IPS-18c (cell line): ENCODE measurements around the gene DCAF16.

Experiments
- H3K4me3 ChIP-seq: 2 replicates; pipeline ENCODE4 v1.7.0; 2013; ENCODE audit warnings: low read depth, mild to moderate bottlenecking, low read length, moderate library complexity; ENCODE audit not compliant: insufficient read depth
- H3K9me3 ChIP-seq: one replicate; pipeline ENCODE4 v1.6.1; 2013; ENCODE audit warnings: mild to moderate bottlenecking, low read length, moderate library complexity; ENCODE audit not compliant: control insufficient read depth, insufficient read depth

The DCAF16 gene

GRCh38 chr4:17763416-17763815 is 47.1 kb downstream of the DCAF16 start:
- peaks cover 5% of the 10 kb centered on the region for H3K9me3 ChIP-seq
- H3K4me3 ChIP-seq: no peak overlapping the region

GRCh38 chr4:17762726-17763125 is 47.8 kb downstream of the DCAF16 start:
- H3K9me3 ChIP-seq: peaks cover 5% of the 10 kb centered on the region
- no peak overlapping the region for H3K4me3 ChIP-seq

GRCh38 chr4:17761062-17761461 is 49.5 kb downstream of the DCAF16 start:
- Histone ChIP-seq H3K9me3 (no peaks in the 10 kb centered on the region), H3K4me3 (no peak overlapping the region)

- Histone ChIP-seq H3K4me3 (no peak overlapping the region), H3K9me3 (no peaks in the 10 kb centered on the region)
Observed at GRCh38 chr4:17760626-17761025, 49.9 kb downstream of the DCAF16 start.

GRCh38 chr4:17758485-17758884 is 52.1 kb downstream of the DCAF16 start:
- H3K4me3 ChIP-seq: no peak overlapping the region

GRCh38 chr4:17757621-17758020 is 52.9 kb downstream of the DCAF16 start:
- no peak overlapping the region for H3K4me3 ChIP-seq
- H3K9me3 ChIP-seq: no peaks in the 10 kb centered on the region

More at GRCh38 chr4:17758485-17758884, 52.1 kb downstream of the DCAF16 start:
- H3K9me3 ChIP-seq: no peaks in the 10 kb centered on the region

- H3K4me3 ChIP-seq: no peak overlapping the region
- no peaks in the 10 kb centered on the region for H3K9me3 ChIP-seq
Observed at GRCh38 chr4:17753646-17754045, 56.9 kb downstream of the DCAF16 start.
